B cell (primary cell): ENCODE measurements around the gene CCL8. TPM values are rescaled to one million over a fixed set of nuclear protein-coding genes. Genes with fewer than 3 reads are reported as not detected.

Experiments used
- ATAC-seq: fragments of 200-7000 bp; cut with Tn5 transposase; one replicate; pipeline ENCODE4 v1.10.0; 2021; ENCODE audit warnings: low read depth, mild to moderate bottlenecking, moderate number of reproducible peaks, moderate library complexity
- CTCF ChIA-PET: fragments of 350-600 bp; sonication (Branson Sonifier 250); formaldehyde crosslinking; loops from one replicate; lab custom pipeline; 2021; ENCODE audit warnings: antibody characterized with exemption, inconsistent platforms; lab: Charles Lee
- POLR2A ChIA-PET: fragments of 350-600 bp; sonication (Branson Sonifier 250); formaldehyde crosslinking; loops from one replicate; lab custom pipeline; 2021; ENCODE audit warnings: antibody characterized with exemption; lab: Charles Lee
- DNase-seq: peaks from one replicate; pipeline ENCODE4 v3.0.0; 2013
- H2AFZ ChIP-seq: 2 replicates; pipeline ENCODE4 v1.6.1; 2012; ENCODE audit warnings: mild to moderate bottlenecking, low read depth, low read length; ENCODE audit not compliant: insufficient read depth, poor library complexity, severe bottlenecking
- H3K27ac ChIP-seq, 2 donors: 1 replicate in 1 of 2; 2 replicates in 1 of 2; pipeline ENCODE4 v1.5.1; 2012 to 2013; ENCODE audit warnings: low read length in 2 of 2, mild to moderate bottlenecking in 2 of 2, moderate library complexity in 1 of 2
- H3K27me3 ChIP-seq, 4 experiments: fragments of 200-600 bp in 1 of 4; sonication (generic) in 1 of 4; replicated peaks in 1 of 4; 1 replicate in 2 of 4; 2 replicates in 2 of 4; pipeline versions ENCODE4 v1.6.1 to v1.7.0; 2013 to 2016; ENCODE audit warnings: low read length in 3 of 4, mild to moderate bottlenecking in 2 of 4, mixed read lengths in 1 of 4, moderate library complexity in 1 of 4; ENCODE audit not compliant: insufficient read depth in 4 of 4, control insufficient read depth in 3 of 4; ENCODE audit errors: control extremely low read depth in 1 of 4
- H3K36me3 ChIP-seq, 2 experiments: replicated peaks in 1 of 2; 1 replicate in 1 of 2; 2 replicates in 1 of 2; pipeline versions ENCODE4 v1.6.1 to v1.7.1; 2013; ENCODE audit warnings: low read length in 1 of 2; ENCODE audit not compliant: insufficient read depth in 2 of 2, control insufficient read depth in 1 of 2; ENCODE audit errors: control extremely low read depth in 1 of 2, extremely low read depth in 1 of 2
- H3K4me1 ChIP-seq, 2 donors: fragments of 200-600 bp in 1 of 2; sonication (generic) in 1 of 2; 1 replicate in 1 of 2; 2 replicates in 1 of 2; pipeline versions ENCODE4 v1.5.1 to v1.6.1; 2013 to 2017; ENCODE audit warnings: low read length in 2 of 2; ENCODE audit not compliant: control insufficient read depth in 2 of 2, insufficient read depth in 2 of 2
- H3K4me2 ChIP-seq: replicated peaks from 2 replicates; pipeline ENCODE3; 2012; ENCODE audit warnings: mild to moderate bottlenecking, low read depth, low read length; ENCODE audit not compliant: poor library complexity, severe bottlenecking
- H3K4me3 ChIP-seq, 5 experiments: fragments of 200-600 bp in 1 of 5; sonication (generic) in 1 of 5; 1 replicate in 3 of 5; 2 replicates in 2 of 5; pipeline versions ENCODE4 v1.5.1 to v1.7.0; 2011 to 2016; ENCODE audit warnings: low read length in 4 of 5, mild to moderate bottlenecking in 4 of 5, low read depth in 2 of 5, control low read depth in 1 of 5, moderate library complexity in 1 of 5; ENCODE audit not compliant: insufficient read depth in 1 of 5; ENCODE audit errors: control extremely low read depth in 1 of 5, extremely low read depth in 1 of 5
- H3K79me2 ChIP-seq: fragments of 200-600 bp; sonication (generic); one replicate; pipeline ENCODE4 v1.6.0; 2016; ENCODE audit warnings: low read length; ENCODE audit not compliant: control insufficient read depth, insufficient read depth
- H3K9ac ChIP-seq: fragments of 200-600 bp; sonication (generic); 2 replicates; pipeline ENCODE4 v1.6.1; 2017; ENCODE audit warnings: mild to moderate bottlenecking, low read length, moderate library complexity
- H3K9me3 ChIP-seq, 3 donors: one replicate each; pipeline versions ENCODE4 v1.6.1 to v1.7.1; 2013; ENCODE audit warnings: low read length in 2 of 3; ENCODE audit not compliant: control insufficient read depth in 2 of 3, insufficient read depth in 1 of 3; ENCODE audit errors: control extremely low read depth in 1 of 3
- H4K20me1 ChIP-seq: 2 replicates; pipeline ENCODE4 v1.6.0; 2012; ENCODE audit warnings: mild to moderate bottlenecking, low read length; ENCODE audit not compliant: insufficient read depth, control insufficient read depth, poor library complexity, severe bottlenecking
- H3K27ac Mint-ChIP-seq: one replicate; pipeline ENCODE4 v1.8.0; 2021; ENCODE audit warnings: mixed read lengths
- H3K27me3 Mint-ChIP-seq: one replicate; pipeline ENCODE4 v1.8.0; 2021; ENCODE audit warnings: mixed read lengths
- H3K4me1 Mint-ChIP-seq: one replicate; pipeline ENCODE4 v1.8.0; 2021; ENCODE audit warnings: mixed read lengths
- H3K4me3 Mint-ChIP-seq: one replicate; pipeline ENCODE4 v1.8.0; 2021; ENCODE audit warnings: mixed read lengths
- H3K9me3 Mint-ChIP-seq: one replicate; pipeline ENCODE4 v1.8.0; 2022; ENCODE audit warnings: mixed read lengths; ENCODE audit not compliant: insufficient read depth
- EZH2 ChIP-seq: IDR thresholded peaks from 2 replicates; pipeline ENCODE4 v1.6.1; 2012; ENCODE audit warnings: borderline replicate concordance, low read depth, mild to moderate bottlenecking, moderate library complexity, low read length; ENCODE audit not compliant: insufficient read depth, poor library complexity, severe bottlenecking
- WGBS: methylation state at CpG from one replicate; pipeline ENCODE4 v1.1.5; 2013; ENCODE audit warnings: missing lambda C conversion rate; ENCODE audit not compliant: insufficient coverage; 5-methylcytosine and 5-hydroxymethylcytosine counted together
- intact Hi-C: fragments of 100-400 bp; cut with micrococcal nuclease; formaldehyde crosslinking; loops from one replicate; pipeline ENCODE4 v1.10.0; 2022
- polyA plus RNA-seq: library from polyadenylated mRNA; depleted of rRNA; stranded (reverse); fragments of >200 nt; gene quantifications from 2 replicates; pipeline ENCODE4 v1.2.3, GENCODE V29; 2012
- total RNA-seq, 2 donors: library from RNA; stranded (reverse); fragments of 120-200 nt in 1 of 2; gene quantifications; 1 replicate in 1 of 2; 2 replicates in 1 of 2; pipeline versions ENCODE4 v1.2.3 to v1.2.4, GENCODE V29; 2013 to 2022
- TF ChIP-seq, protein P1 (sequence below): fragments of 200-600 bp; IDR thresholded peaks from one replicate; pipeline ENCODE4 v1.8.0; 2022; ENCODE audit warnings: antibody characterized with exemption, mild to moderate bottlenecking

CCL8 gene
- total and polyA plus RNA-seq, 2 donors (not counting 1 experiment from before 2014, with no cell fraction given), result not detected

DNA sequence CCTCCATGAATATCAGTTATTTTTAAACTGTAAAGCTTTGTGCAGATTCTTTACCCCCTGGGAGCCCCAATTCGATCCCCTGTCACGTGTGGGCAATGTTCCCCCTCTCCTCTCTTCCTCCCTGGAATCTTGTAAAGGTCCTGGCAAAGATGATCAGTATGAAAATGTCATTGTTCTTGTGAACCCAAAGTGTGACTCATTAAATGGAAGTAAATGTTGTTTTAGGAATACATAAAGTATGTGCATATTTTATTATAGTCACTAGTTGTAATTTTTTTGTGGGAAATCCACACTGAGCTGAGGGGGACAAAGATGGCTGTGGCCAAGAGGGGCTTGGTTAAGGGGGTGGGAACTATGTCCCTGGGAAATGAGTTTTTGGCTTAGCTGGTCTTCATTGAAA lies 31.4 kb upstream of the CCL8 start:
- intact Hi-C loops, result no loop called here
- CTCF ChIA-PET, result no interaction called here

DNA sequence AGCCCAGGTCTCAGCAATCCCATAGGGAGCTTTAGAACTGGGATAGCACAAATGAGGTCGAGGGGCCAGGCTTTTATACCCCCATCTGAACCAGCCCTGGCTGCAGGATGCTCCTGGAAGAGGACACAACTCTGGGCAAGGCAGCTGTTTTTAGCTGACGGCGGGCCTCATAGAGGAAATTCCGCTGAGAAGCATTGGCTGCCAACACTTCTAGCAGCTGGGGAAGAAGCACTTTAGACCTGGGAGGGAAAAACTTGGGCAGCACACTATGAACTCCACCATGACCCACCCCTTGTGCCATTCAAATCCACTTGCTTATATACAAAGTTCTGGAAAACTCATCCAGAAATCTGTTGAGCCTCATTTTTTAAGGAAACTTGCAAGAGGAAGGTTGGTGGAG lies 28.6 kb upstream of the CCL8 start:
- POLR2A ChIA-PET, result no interaction called here
- Histone ChIP-seq H3K4me1 (no peaks in the 10 kb centered on the region), H3K36me3 (no peaks in the 10 kb centered on the region), H3K9me3 (no peaks in the 10 kb centered on the region), H3K27ac (no peak overlapping the region), H3K79me2 (no peaks in the 10 kb centered on the region), H2AFZ (no peak overlapping the region), H4K20me1 (no peaks in the 10 kb centered on the region), H3K4me2 (no peak overlapping the region), H3K27me3 (peaks cover 0 to 5% (median 0%) of the 10 kb centered on the region in 4 experiments), H3K9ac (no peak overlapping the region), H3K4me3 (no peak overlapping the region)
- no peak overlapping the region for H3K27ac Mint-ChIP-seq
- H3K4me1 Mint-ChIP-seq, result no peaks in the 10 kb centered on the region
- peaks cover 37% of the 10 kb centered on the region for H3K27me3 Mint-ChIP-seq
- intact Hi-C loops, result no loop called here
- 71% methylated on average over 4 of the region's 4 CpGs for whole genome bisulfite sequencing
- no peak for ATAC-seq
- TF ChIP-seq, protein P1, sequence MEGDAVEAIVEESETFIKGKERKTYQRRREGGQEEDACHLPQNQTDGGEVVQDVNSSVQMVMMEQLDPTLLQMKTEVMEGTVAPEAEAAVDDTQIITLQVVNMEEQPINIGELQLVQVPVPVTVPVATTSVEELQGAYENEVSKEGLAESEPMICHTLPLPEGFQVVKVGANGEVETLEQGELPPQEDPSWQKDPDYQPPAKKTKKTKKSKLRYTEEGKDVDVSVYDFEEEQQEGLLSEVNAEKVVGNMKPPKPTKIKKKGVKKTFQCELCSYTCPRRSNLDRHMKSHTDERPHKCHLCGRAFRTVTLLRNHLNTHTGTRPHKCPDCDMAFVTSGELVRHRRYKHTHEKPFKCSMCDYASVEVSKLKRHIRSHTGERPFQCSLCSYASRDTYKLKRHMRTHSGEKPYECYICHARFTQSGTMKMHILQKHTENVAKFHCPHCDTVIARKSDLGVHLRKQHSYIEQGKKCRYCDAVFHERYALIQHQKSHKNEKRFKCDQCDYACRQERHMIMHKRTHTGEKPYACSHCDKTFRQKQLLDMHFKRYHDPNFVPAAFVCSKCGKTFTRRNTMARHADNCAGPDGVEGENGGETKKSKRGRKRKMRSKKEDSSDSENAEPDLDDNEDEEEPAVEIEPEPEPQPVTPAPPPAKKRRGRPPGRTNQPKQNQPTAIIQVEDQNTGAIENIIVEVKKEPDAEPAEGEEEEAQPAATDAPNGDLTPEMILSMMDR, result no peak
- TF ChIP-seq EZH2, result no peak
- no peak for DNase-seq
- H3K4me3 Mint-ChIP-seq, result no peak overlapping the region
- CTCF ChIA-PET, result no interaction called here
- peaks cover 3% of the 10 kb centered on the region for H3K9me3 Mint-ChIP-seq

More for the DNA sequence above, 31.4 kb upstream of the CCL8 start:
- H3K9me3 ChIP-seq, result no peaks in the 10 kb centered on the region
- H2AFZ ChIP-seq, result no peak overlapping the region
- peaks cover 0 to 5% (median 0%) of the 10 kb centered on the region in 4 experiments for H3K27me3 ChIP-seq
- H3K4me3 ChIP-seq, result no peak overlapping the region
- no peaks in the 10 kb centered on the region for H4K20me1 ChIP-seq
- H3K27me3 Mint-ChIP-seq, result peaks cover 41% of the 10 kb centered on the region
- DNase-seq, result no peak
- TF ChIP-seq, protein P1, result no peak
- no peak for TF ChIP-seq EZH2
- H3K4me1 ChIP-seq, result no peaks in the 10 kb centered on the region
- no peaks in the 10 kb centered on the region for H3K36me3 ChIP-seq
- no peaks in the 10 kb centered on the region for H3K4me1 Mint-ChIP-seq
- H3K27ac Mint-ChIP-seq, result no peak overlapping the region
- H3K27ac ChIP-seq, result no peak overlapping the region
- H3K9me3 Mint-ChIP-seq, result peaks cover 3% of the 10 kb centered on the region
- no peak overlapping the region for H3K4me3 Mint-ChIP-seq
- WGBS, result no CpG with 5 or more reads among the region's 2 CpGs
- POLR2A ChIA-PET, result no interaction called here
- H3K9ac ChIP-seq, result no peak overlapping the region
- H3K4me2 ChIP-seq, result no peak overlapping the region
- no peak for ATAC-seq
- H3K79me2 ChIP-seq, result no peaks in the 10 kb centered on the region
